GM18511 (cell line): Measurements from ENCODE around the gene TMEM183A.

Experiments used
- ATAC-seq: cut with Tn5 transposase; IDR thresholded peaks from one replicate; pipeline ENCODE4 v1.9.1; 2021; ENCODE audit warnings: mild to moderate bottlenecking, moderate library complexity; ENCODE audit not compliant: unreplicated experiment

The TMEM183A gene

GRCh38 chr1:203028067-203028783 is 21.1 kb downstream of the TMEM183A start:
- no peak for ATAC-seq

- ATAC-seq = no peak
Observed at GRCh38 chr1:203028784-203029553, 21.8 kb downstream of the TMEM183A start.

GRCh38 chr1:203031467-203031866 is 24.3 kb downstream of the TMEM183A start:
- no peak for ATAC-seq

GRCh38 chr1:203033287-203033686 is 26.1 kb downstream of the TMEM183A start:
- no peak for ATAC-seq

GRCh38 chr1:203033917-203034316 is 26.7 kb downstream of the TMEM183A start:
- no peak for ATAC-seq

GRCh38 chr1:203034422-203035110 is 27.4 kb downstream of the TMEM183A start:
- ATAC-seq = no peak

GRCh38 chr1:203035111-203036000 is 28.2 kb downstream of the TMEM183A start:
- ATAC-seq = no peak

GRCh38 chr1:203036135-203036534 is 29.0 kb downstream of the TMEM183A start:
- ATAC-seq = no peak

- no peak for ATAC-seq
Observed at GRCh38 chr1:203036537-203036936, 29.4 kb downstream of the TMEM183A start.

- no peak for ATAC-seq
Observed at GRCh38 chr1:203037509-203038190, 30.5 kb downstream of the TMEM183A start.

- ATAC-seq = peak; percentile 62
Observed at GRCh38 chr1:203038217-203038741, 31.1 kb downstream of the TMEM183A start.

- peak; percentile 50 for ATAC-seq
Observed at GRCh38 chr1:203038891-203039608, 31.9 kb downstream of the TMEM183A start.

- ATAC-seq = no peak
Observed at GRCh38 chr1:203039609-203040512, 32.7 kb downstream of the TMEM183A start.

- no peak for ATAC-seq
Observed at GRCh38 chr1:203040513-203041275, 33.5 kb downstream of the TMEM183A start.

GRCh38 chr1:203041351-203041932 is 34.3 kb downstream of the TMEM183A start:
- ATAC-seq = no peak

GRCh38 chr1:203043830-203044545 is 36.8 kb downstream of the TMEM183A start:
- no peak for ATAC-seq
